Tibial nerve (tissue), 4 donors: Measurements from ENCODE around the gene ZNF32. TPM values are rescaled to one million over a fixed set of nuclear protein-coding genes. Genes with fewer than 3 reads are reported as not detected.

Source experiments
- DNase-seq, 2 donors: peaks; one replicate each; pipeline ENCODE4 v3.0.0-alpha.2; 2019; ENCODE audit warnings: low spot score in 2 of 2
- H3K27ac ChIP-seq, 4 donors: fragments of 200-600 bp; sonication (generic) in 3 of 4; one replicate each; pipeline ENCODE4 v1.5.1; 2017 to 2019; ENCODE audit warnings: mild to moderate bottlenecking in 1 of 4
- H3K27me3 ChIP-seq, 2 donors: fragments of 200-600 bp; sonication (generic) in 1 of 2; one replicate each; pipeline versions ENCODE4 v1.5.1 to v1.6.0; 2017 to 2019
- H3K36me3 ChIP-seq, 3 donors: fragments of 200-600 bp; sonication (generic); one replicate each; pipeline ENCODE4 v1.5.1; 2018 to 2019
- H3K4me1 ChIP-seq, 4 donors: fragments of 200-600 bp; sonication (generic) in 3 of 4; one replicate each; pipeline ENCODE4 v1.5.1; 2017 to 2019
- H3K4me3 ChIP-seq, 4 donors: fragments of 200-600 bp; sonication (generic) in 3 of 4; one replicate each; pipeline ENCODE4 v1.5.1; 2017 to 2019; ENCODE audit warnings: mild to moderate bottlenecking in 1 of 4, moderate library complexity in 1 of 4
- H3K9me3 ChIP-seq, 4 donors: fragments of 200-600 bp; sonication (generic) in 3 of 4; one replicate each; pipeline ENCODE4 v1.5.1; 2017 to 2019
- CTCF ChIP-seq, 5 experiments: fragments of 200-600 bp in 3 of 5; fragments of 450-650 bp in 2 of 5; sonication (generic) in 3 of 5; IDR thresholded peaks; one replicate each; pipeline ENCODE4 v1.5.1; 2016 to 2019; ENCODE audit warnings: antibody characterized with exemption in 5 of 5, mild to moderate bottlenecking in 3 of 5, moderate library complexity in 2 of 5
- EP300 ChIP-seq, 2 donors: sonication (generic); formaldehyde crosslinking; IDR thresholded peaks; one replicate each; pipeline ENCODE4 v1.6.1; 2017; ENCODE audit warnings: antibody characterized with exemption in 2 of 2, mild to moderate bottlenecking in 1 of 2
- POLR2A ChIP-seq, 2 donors: fragments of 450-650 bp; IDR thresholded peaks; one replicate each; pipeline ENCODE4 v1.6.1; 2017; ENCODE audit warnings: antibody characterized with exemption in 2 of 2, mild to moderate bottlenecking in 2 of 2, moderate library complexity in 2 of 2
- WGBS, 2 donors: methylation state at CpG; one replicate each; pipeline ENCODE4 v1.1.5; 2018; 5-methylcytosine and 5-hydroxymethylcytosine counted together
- total RNA-seq, 4 donors: library from RNA; depleted of rRNA; stranded (reverse); fragments of >200 nt; gene quantifications; one replicate each; pipeline ENCODE4 v1.1.0, GENCODE V29; 2016

Gene ZNF32
- total RNA-seq, 4 donors from 2014 or later, result 33.6 to 66.1 (median 52.5) TPM

GRCh38 chr10:43686414-43686813 is 37.7 kb upstream of the ZNF32 start:
- Histone ChIP-seq H3K4me1 (peaks cover 0 to 18% (median 3%) of the 10 kb centered on the region in 4 donors), H3K27me3 (no peaks in the 10 kb centered on the region)

GRCh38 chr10:43685744-43686143 is 37.1 kb upstream of the ZNF32 start:
- Histone ChIP-seq H3K27me3 (no peaks in the 10 kb centered on the region), H3K36me3 (no peaks in the 10 kb centered on the region), H3K9me3 (no peaks in the 10 kb centered on the region), H3K4me1 (peaks cover 0 to 14% (median 3%) of the 10 kb centered on the region in 4 donors), H3K27ac (no peak overlapping the region), H3K4me3 (no peak overlapping the region)
- no peak for TF ChIP-seq POLR2A (IDR thresholded peaks at IDR 0.05)
- TF ChIP-seq CTCF (IDR thresholded peaks at IDR 0.05), result no peak
- no peak for TF ChIP-seq EP300 (IDR thresholded peaks at IDR 0.05)
- peak in 1 of 2 donors; percentile 36 for DNase-seq
- WGBS, 2 donors, result 72 to 75% methylated on average over 5 to 8 of the region's 8 CpGs

More at GRCh38 chr10:43686414-43686813, 37.7 kb upstream of the ZNF32 start:
- Histone ChIP-seq H3K9me3 (no peaks in the 10 kb centered on the region), H3K27ac (no peak overlapping the region), H3K36me3 (no peaks in the 10 kb centered on the region), H3K4me3 (no peak overlapping the region)
- no peak for DNase-seq
- WGBS, 2 donors, result 71 to 83% methylated on average over 6 of the region's 6 CpGs
- no peak for TF ChIP-seq CTCF (IDR thresholded peaks at IDR 0.05)
- TF ChIP-seq POLR2A (IDR thresholded peaks at IDR 0.05), result no peak
- TF ChIP-seq EP300 (IDR thresholded peaks at IDR 0.05), result no peak

DNA sequence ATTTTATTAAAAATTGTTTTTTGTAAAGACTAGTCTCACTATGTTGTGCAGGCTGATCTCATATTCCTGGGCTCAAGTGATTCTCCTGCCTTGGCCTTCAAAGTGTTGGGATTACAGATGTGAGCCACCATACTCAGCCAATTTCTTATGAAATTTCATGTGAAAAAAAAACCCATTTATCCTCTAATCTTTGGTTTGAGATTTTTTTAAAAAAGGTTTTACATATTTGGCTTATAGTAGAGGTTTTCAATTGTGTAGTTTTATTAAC is 35.5 kb upstream of the ZNF32 start:
- no peak overlapping the region for H3K27ac ChIP-seq
- TF ChIP-seq POLR2A (IDR thresholded peaks at IDR 0.05) (no peak), EP300 (IDR thresholded peaks at IDR 0.05) (no peak), CTCF (IDR thresholded peaks at IDR 0.05) (no peak)
- H3K27me3 ChIP-seq, result no peaks in the 10 kb centered on the region
- no peak for DNase-seq
- H3K4me1 ChIP-seq, result peaks cover 0 to 10% (median under 1%) of the 10 kb centered on the region in 4 donors
- no peaks in the 10 kb centered on the region for H3K9me3 ChIP-seq
- no peaks in the 10 kb centered on the region for H3K36me3 ChIP-seq
- H3K4me3 ChIP-seq, result no peak overlapping the region

DNA sequence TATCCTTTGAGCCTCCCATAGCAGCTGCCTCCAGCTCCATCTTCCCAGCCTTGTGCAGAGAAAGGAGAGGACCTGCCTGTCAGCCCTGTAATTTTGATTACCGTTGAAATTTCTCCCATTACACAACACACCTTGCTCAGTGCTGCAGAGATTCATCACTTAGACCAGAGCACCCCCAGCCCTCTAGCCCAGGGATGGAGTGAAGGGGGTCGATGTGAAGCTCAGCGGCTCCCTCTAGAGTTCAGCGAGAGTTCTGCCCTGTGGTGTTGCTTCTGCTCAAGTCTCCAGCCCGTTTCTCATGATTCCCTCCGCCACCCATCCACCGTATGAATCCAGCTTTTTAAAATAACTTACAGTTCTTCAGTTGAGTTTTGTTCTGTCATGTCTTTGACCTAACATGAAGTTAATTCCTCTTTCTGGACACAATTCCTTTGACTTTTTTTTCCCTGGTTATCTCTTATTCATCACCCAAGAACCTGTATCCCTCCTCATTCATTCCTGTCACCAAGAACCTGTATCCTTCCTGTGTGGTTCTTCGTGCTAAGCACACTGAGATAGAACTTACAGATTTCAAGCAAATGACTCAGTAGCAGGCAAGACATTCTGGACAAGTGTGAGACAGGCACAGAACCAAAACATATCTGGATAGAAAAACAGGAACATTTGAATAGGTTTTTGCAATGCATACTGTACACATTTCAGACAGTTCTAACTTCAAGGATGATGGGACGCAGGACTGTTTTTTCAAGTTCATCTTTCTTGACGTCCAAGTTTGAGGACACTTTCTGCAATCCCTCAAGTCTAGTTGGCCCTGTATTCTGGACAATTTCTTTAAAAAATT is 35.0 kb upstream of the ZNF32 start:
- no peak for DNase-seq
- Histone ChIP-seq H3K4me1 (peaks cover 0 to 7% (median 0%) of the 10 kb centered on the region in 4 donors), H3K36me3 (no peaks in the 10 kb centered on the region), H3K27me3 (no peaks in the 10 kb centered on the region), H3K27ac (no peak overlapping the region), H3K4me3 (no peak overlapping the region), H3K9me3 (no peaks in the 10 kb centered on the region)
- TF ChIP-seq EP300 (IDR thresholded peaks at IDR 0.05) (no peak), CTCF (IDR thresholded peaks at IDR 0.05) (peak in 2 of 5 experiments; percentile 6 to 14)
- WGBS, 2 donors, result 51 to 55% methylated on average over 10 of the region's 10 CpGs

GRCh38 chr10:43682956-43683355 is 34.3 kb upstream of the ZNF32 start:
- no peaks in the 10 kb centered on the region for H3K27me3 ChIP-seq
- H3K36me3 ChIP-seq, result no peaks in the 10 kb centered on the region
- peaks cover 0 to 7% (median 0%) of the 10 kb centered on the region in 4 donors for H3K4me1 ChIP-seq
- 80 to 90% methylated on average over 2 of the region's 2 CpGs for WGBS, 2 donors
- TF ChIP-seq EP300 (IDR thresholded peaks at IDR 0.05) (no peak), CTCF (IDR thresholded peaks at IDR 0.05) (no peak), POLR2A (IDR thresholded peaks at IDR 0.05) (no peak)
- no peak overlapping the region for H3K27ac ChIP-seq
- H3K9me3 ChIP-seq, result no peaks in the 10 kb centered on the region
- H3K4me3 ChIP-seq, result no peak overlapping the region
- DNase-seq, result no peak
